Suppressor macrophage (primary cell): Measurements from ENCODE around the gene DYNC1LI1.

Experiments used
- DNase-seq, 4 experiments: peaks; one replicate each; pipeline ENCODE4 v3.0.0-alpha.2; 2020 to 2022
- total RNA-seq, 17 experiments: gene quantifications; one replicate each; lab custom pipeline; 2026; ENCODE audit warnings: mixed read lengths in 6 of 17, inconsistent platforms in 3 of 17; lab: John Stamatoyannopoulos, UW

Gene DYNC1LI1
- 39.2 to 63.4 (median 47.3) reads per million in 17 experiments for total RNA-seq

GRCh38 chr3:32570421-32571191, at the start of gene DYNC1LI1:
Gene DYNC1LI1 (minus strand): TSS chr3:32570858. CDS start chr3:32570770, 88 bp downstream.
- DNase-seq = peak; percentile 93 to 98 (median 97)

GRCh38 chr3:32619395-32619794, 48.7 kb upstream of the DYNC1LI1 start:
- DNase-seq = no peak

GRCh38 chr3:32616267-32616962, 45.8 kb upstream of the DYNC1LI1 start:
- DNase-seq = no peak

- DNase-seq = peak in 3 of 4 experiments; percentile 9 to 14 (median 9)
Measured at GRCh38 chr3:32614956-32615355, 44.3 kb upstream of the DYNC1LI1 start.

GRCh38 chr3:32613183-32613582, 42.5 kb upstream of the DYNC1LI1 start:
- DNase-seq = no peak

GRCh38 chr3:32612547-32612946, 41.9 kb upstream of the DYNC1LI1 start:
- DNase-seq = no peak

GRCh38 chr3:32607522-32607921, 36.9 kb upstream of the DYNC1LI1 start:
- no peak for DNase-seq

GRCh38 chr3:32606960-32607359, 36.3 kb upstream of the DYNC1LI1 start:
- no peak for DNase-seq

- no peak for DNase-seq
Measured at GRCh38 chr3:32606277-32606676, 35.6 kb upstream of the DYNC1LI1 start.

- DNase-seq = no peak
Measured at GRCh38 chr3:32603064-32603463, 32.4 kb upstream of the DYNC1LI1 start.

- no peak for DNase-seq
Measured at GRCh38 chr3:32602206-32602605, 31.5 kb upstream of the DYNC1LI1 start.

GRCh38 chr3:32601722-32602121, 31.1 kb upstream of the DYNC1LI1 start:
- DNase-seq = no peak

- no peak for DNase-seq
Measured at GRCh38 chr3:32597656-32598055, 27.0 kb upstream of the DYNC1LI1 start.

- DNase-seq = no peak
Measured at GRCh38 chr3:32596909-32597369, 26.3 kb upstream of the DYNC1LI1 start.

- no peak for DNase-seq
Measured at GRCh38 chr3:32596282-32596908, 25.7 kb upstream of the DYNC1LI1 start.

- DNase-seq = no peak
Measured at GRCh38 chr3:32595323-32595722, 24.7 kb upstream of the DYNC1LI1 start.

- DNase-seq = no peak
Measured at GRCh38 chr3:32593903-32594525, 23.4 kb upstream of the DYNC1LI1 start.

GRCh38 chr3:32592696-32593353, 22.2 kb upstream of the DYNC1LI1 start:
- DNase-seq = no peak

- no peak for DNase-seq
Measured at GRCh38 chr3:32592011-32592410, 21.4 kb upstream of the DYNC1LI1 start.

- no peak for DNase-seq
Measured at GRCh38 chr3:32591186-32591585, 20.5 kb upstream of the DYNC1LI1 start.

- DNase-seq = peak in 3 of 4 experiments; percentile 40 to 55 (median 51)
Measured at GRCh38 chr3:32586356-32586755, 15.7 kb upstream of the DYNC1LI1 start.

- DNase-seq = no peak
Measured at GRCh38 chr3:32584660-32585059, 14.0 kb upstream of the DYNC1LI1 start.
